B cell (primary cell): ENCODE measurements around the gene UPK1B.

Experiments used
- EZH2 ChIP-seq: IDR thresholded peaks from 2 replicates; pipeline ENCODE4 v1.6.1; 2012; ENCODE audit warnings: borderline replicate concordance, low read depth, mild to moderate bottlenecking, moderate library complexity, low read length; ENCODE audit not compliant: insufficient read depth, poor library complexity, severe bottlenecking
- TF ChIP-seq, protein P1 (sequence below): fragments of 200-600 bp; IDR thresholded peaks from one replicate; pipeline ENCODE4 v1.8.0; 2022; ENCODE audit warnings: antibody characterized with exemption, mild to moderate bottlenecking

DNA sequence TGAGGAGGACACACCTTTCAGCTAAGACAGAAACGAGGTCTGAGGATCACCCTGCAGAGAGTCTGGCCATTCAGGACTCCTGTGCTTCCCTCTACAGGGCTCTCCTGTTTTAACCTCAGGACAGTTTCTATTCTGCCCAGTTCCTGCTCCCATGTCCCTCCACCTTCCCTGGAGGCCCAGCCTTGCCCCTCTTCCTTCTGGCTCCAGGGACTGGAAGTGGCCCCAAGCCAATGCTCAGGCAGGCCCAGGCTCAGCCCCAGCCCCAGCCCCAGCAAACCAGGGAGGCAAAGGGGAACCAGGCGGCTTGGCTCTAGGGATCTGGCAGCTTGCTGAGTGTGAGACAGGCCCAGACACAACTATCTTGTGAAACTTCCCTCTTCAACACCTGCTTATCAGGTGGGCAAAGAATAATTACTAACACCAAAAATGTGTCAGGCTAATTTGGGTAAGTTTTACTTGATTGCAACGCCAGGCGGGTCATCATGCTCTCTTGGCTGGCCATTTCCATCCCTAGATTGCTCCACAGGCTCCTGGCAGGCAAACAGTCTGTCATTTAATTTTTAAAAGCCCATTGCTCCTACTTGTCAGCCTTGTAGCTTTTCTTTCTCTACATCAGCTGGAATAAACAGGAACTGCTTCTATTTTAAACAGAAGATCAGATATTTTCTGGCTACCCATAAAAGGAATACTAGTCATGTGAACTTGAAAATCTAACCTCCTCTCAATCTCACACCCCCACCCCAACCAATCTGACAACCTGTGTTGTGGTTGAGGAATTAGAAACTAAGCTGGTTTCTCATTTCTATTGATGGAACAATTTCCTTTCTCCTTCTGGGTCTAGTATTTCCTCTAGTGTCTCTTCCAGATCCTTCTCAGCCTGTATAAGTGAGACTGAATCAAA, 33.5 kb downstream of the UPK1B start:
- TF ChIP-seq, protein P1, sequence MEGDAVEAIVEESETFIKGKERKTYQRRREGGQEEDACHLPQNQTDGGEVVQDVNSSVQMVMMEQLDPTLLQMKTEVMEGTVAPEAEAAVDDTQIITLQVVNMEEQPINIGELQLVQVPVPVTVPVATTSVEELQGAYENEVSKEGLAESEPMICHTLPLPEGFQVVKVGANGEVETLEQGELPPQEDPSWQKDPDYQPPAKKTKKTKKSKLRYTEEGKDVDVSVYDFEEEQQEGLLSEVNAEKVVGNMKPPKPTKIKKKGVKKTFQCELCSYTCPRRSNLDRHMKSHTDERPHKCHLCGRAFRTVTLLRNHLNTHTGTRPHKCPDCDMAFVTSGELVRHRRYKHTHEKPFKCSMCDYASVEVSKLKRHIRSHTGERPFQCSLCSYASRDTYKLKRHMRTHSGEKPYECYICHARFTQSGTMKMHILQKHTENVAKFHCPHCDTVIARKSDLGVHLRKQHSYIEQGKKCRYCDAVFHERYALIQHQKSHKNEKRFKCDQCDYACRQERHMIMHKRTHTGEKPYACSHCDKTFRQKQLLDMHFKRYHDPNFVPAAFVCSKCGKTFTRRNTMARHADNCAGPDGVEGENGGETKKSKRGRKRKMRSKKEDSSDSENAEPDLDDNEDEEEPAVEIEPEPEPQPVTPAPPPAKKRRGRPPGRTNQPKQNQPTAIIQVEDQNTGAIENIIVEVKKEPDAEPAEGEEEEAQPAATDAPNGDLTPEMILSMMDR = no peak
- TF ChIP-seq EZH2 = no peak
